Measurements from ENCODE around the gene SLC9A3.

The SLC9A3 gene

GRCh38 chr5:468401-468800, 55.8 kb downstream of the SLC9A3 start:
- Histone ChIP-seq H3K9me3 (ENCODE audit: control insufficient read depth, insufficient read depth, low read depth, low read length) (no peaks in the 10 kb centered on the region), H3K27ac (ENCODE audit: extremely low read depth, low read depth, low read length) (no peak overlapping the region), H3K4me3 (ENCODE audit: low read depth, low read length) (no peak overlapping the region), H3K4me1 (ENCODE audit: control insufficient read depth, insufficient read depth, low read length) (peaks cover 11% of the 10 kb centered on the region), H3K36me3 (ENCODE audit: control insufficient read depth in 2 of 2, insufficient read depth in 1 of 2, low read length in 2 of 2) (peaks cover 8 to 49% of the 10 kb centered on the region in 2 experiments; a peak in 2 of 3 replicates)
- ChIA-PET POLR2A (interaction anchor here (0.5 kb wide), 1 partner anchor 160 kb away, joined by 4 read pairs; no protein-coding TSS in a partner anchor), CTCF (no interaction called here)
- no peak for TF ChIP-seq ZNF398 (tag by site-specific recombination; IDR thresholded peaks at IDR 0.05)
- no peak for TF ChIP-seq ZSCAN18 (tag by site-specific recombination; IDR thresholded peaks at IDR 0.05)
- TF ChIP-seq KLF17 (tag by site-specific recombination; IDR thresholded peaks at IDR 0.05), result no peak
- TF ChIP-seq GLIS1 (tag by site-specific recombination; IDR thresholded peaks at IDR 0.05), result no peak
- TF ChIP-seq ZNF2 (tag by site-specific recombination; IDR thresholded peaks at IDR 0.05), result no peak
- no peak for TF ChIP-seq MEIS1 (CRISPR knock-in tag; IDR thresholded peaks at IDR 0.05; ENCODE audit: borderline replicate concordance)
- no peak for TF ChIP-seq ZNF549 (tag by site-specific recombination; IDR thresholded peaks at IDR 0.05)

- no peak for TF ChIP-seq ZNF707 (tag by site-specific recombination; IDR thresholded peaks at IDR 0.05)
- Histone ChIP-seq H3K36me3 (ENCODE audit: control insufficient read depth in 2 of 2, insufficient read depth in 1 of 2, low read length in 2 of 2) (peaks cover 24 to 64% of the 10 kb centered on the region in 2 experiments), H3K4me3 (ENCODE audit: low read depth, low read length) (no peak overlapping the region), H3K4me1 (ENCODE audit: control insufficient read depth, insufficient read depth, low read length) (peaks cover 10% of the 10 kb centered on the region), H3K9me3 (ENCODE audit: control insufficient read depth, insufficient read depth, low read depth, low read length) (no peaks in the 10 kb centered on the region), H3K27ac (ENCODE audit: extremely low read depth, low read depth, low read length) (no peak overlapping the region)
- ChIA-PET POLR2A (no interaction called here), CTCF (interaction anchor here (0.7 kb wide), 1 partner anchor 703 kb away, joined by 3 read pairs; no protein-coding TSS in a partner anchor)
These were observed 57.5 kb downstream of the SLC9A3 start for GRCh38 chr5:466661-467310.

GRCh38 chr5:465591-466403, 58.5 kb downstream of the SLC9A3 start:
- no peaks in the 10 kb centered on the region for H3K9me3 ChIP-seq (ENCODE audit: control insufficient read depth, insufficient read depth, low read depth, low read length)
- CTCF ChIA-PET, result interaction anchor here (0.6 to 1.1 kb wide), 4 partner anchors 51 to 704 kb away, joined by 3 to 6 read pairs (median 4); no protein-coding TSS in a partner anchor
- peaks cover 34 to 62% of the 10 kb centered on the region in 2 experiments for H3K36me3 ChIP-seq (ENCODE audit: control insufficient read depth in 2 of 2, insufficient read depth in 1 of 2, low read length in 2 of 2)
- H3K4me1 ChIP-seq (ENCODE audit: control insufficient read depth, insufficient read depth, low read length), result peaks cover 3% of the 10 kb centered on the region; the same call in 1 of the 2 replicates
- no peak overlapping the region for H3K4me3 ChIP-seq (ENCODE audit: low read depth, low read length)
- POLR2A ChIA-PET, result interaction anchor here (0.6 kb wide), 1 partner anchor 12 kb away, joined by 3 read pairs; no protein-coding TSS in a partner anchor
- no peak overlapping the region for H3K27ac ChIP-seq (ENCODE audit: extremely low read depth, low read depth, low read length)
- TF ChIP-seq ZNF449 (tag by site-specific recombination; IDR thresholded peaks at IDR 0.05), result no peak
- TF ChIP-seq ZNF157 (tag by site-specific recombination; IDR thresholded peaks at IDR 0.05), result no peak
- no peak for TF ChIP-seq ZNF416 (tag by site-specific recombination; IDR thresholded peaks at IDR 0.05)
- no peak for TF ChIP-seq GLIS2 (tag by site-specific recombination; IDR thresholded peaks at IDR 0.05)
- TF ChIP-seq ZNF239 (tag by site-specific recombination; IDR thresholded peaks at IDR 0.05), result no peak
